ENCODE data around the gene HSP90AB1. TPM values are rescaled to one million over a fixed set of nuclear protein-coding genes. Genes with fewer than 3 reads are reported as not detected.

HSP90AB1 gene
- total and polyA plus RNA-seq, 2 experiments from 2014 or later: 440 to 891 TPM

DNA sequence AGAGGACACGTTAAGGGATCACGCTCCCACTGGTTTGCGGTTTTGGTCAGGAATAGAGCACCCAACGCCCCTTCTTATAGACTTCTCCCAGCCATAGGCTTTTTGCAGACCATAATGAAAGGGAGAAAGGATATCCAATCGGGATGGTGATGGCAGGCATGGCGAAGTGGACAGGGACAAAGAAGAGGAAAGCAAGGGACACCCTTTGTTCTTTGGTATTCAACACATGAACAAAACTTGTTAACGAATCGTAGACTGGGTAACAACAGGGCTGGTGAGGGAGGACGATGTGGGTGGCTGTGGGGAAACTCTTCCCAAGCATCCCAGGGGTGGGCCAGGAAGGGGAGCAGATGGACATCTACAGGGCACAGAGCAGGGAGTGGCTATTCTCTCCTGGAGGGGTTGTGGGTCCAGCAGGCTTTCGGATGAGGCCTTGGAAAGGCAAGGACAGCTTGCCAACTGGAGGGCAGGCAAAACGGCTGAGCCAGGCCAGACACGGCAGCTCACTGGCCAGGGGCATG is 1.4 kb upstream of the HSP90AB1 start:
- WGBS (ENCODE audit: low lambda C conversion rate, missing lambda C conversion rate): 80% methylated on average over 12 of the region's 12 CpGs
- peaks cover 34% of the 10 kb centered on the region for H4K20me1 ChIP-seq (ENCODE audit: insufficient read depth, poor library complexity, severe bottlenecking)
- H3K9me2 ChIP-seq (replicated peaks; ENCODE audit: insufficient read depth): no peaks in the 10 kb centered on the region
- TF ChIP-seq, protein P1, sequence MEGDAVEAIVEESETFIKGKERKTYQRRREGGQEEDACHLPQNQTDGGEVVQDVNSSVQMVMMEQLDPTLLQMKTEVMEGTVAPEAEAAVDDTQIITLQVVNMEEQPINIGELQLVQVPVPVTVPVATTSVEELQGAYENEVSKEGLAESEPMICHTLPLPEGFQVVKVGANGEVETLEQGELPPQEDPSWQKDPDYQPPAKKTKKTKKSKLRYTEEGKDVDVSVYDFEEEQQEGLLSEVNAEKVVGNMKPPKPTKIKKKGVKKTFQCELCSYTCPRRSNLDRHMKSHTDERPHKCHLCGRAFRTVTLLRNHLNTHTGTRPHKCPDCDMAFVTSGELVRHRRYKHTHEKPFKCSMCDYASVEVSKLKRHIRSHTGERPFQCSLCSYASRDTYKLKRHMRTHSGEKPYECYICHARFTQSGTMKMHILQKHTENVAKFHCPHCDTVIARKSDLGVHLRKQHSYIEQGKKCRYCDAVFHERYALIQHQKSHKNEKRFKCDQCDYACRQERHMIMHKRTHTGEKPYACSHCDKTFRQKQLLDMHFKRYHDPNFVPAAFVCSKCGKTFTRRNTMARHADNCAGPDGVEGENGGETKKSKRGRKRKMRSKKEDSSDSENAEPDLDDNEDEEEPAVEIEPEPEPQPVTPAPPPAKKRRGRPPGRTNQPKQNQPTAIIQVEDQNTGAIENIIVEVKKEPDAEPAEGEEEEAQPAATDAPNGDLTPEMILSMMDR (IDR thresholded peaks at IDR 0.05; ENCODE audit: poor library complexity): no peak
- TF ChIP-seq EZH2 (IDR thresholded peaks at IDR 0.05; ENCODE audit: borderline replicate concordance) (no peak), EZH2phosphoT487 (IDR thresholded peaks at IDR 0.05; ENCODE audit: low read depth, severe bottlenecking, unreplicated experiment) (no peak)
- H3K27me3 ChIP-seq: no peaks in the 10 kb centered on the region
- H3K9me3 ChIP-seq (ENCODE audit: low read depth): no peaks in the 10 kb centered on the region
- H3K4me1 ChIP-seq (ENCODE audit: insufficient read depth): peaks cover 16% of the 10 kb centered on the region
- H2AFZ ChIP-seq: peak overlapping the region; percentile 88
- DNase-seq (ENCODE audit: low spot score): no peak
- peak overlapping the region; percentile 98 for H3K27ac ChIP-seq
- peaks cover 35% of the 10 kb centered on the region for H3K79me2 ChIP-seq
- no peaks in the 10 kb centered on the region for H3K36me3 ChIP-seq (replicated peaks; ENCODE audit: insufficient read depth, low read depth)
- peak overlapping the region; percentile 88 for H3K4me2 ChIP-seq
- peak overlapping the region; percentile 70 for H3K4me3 ChIP-seq

DNA sequence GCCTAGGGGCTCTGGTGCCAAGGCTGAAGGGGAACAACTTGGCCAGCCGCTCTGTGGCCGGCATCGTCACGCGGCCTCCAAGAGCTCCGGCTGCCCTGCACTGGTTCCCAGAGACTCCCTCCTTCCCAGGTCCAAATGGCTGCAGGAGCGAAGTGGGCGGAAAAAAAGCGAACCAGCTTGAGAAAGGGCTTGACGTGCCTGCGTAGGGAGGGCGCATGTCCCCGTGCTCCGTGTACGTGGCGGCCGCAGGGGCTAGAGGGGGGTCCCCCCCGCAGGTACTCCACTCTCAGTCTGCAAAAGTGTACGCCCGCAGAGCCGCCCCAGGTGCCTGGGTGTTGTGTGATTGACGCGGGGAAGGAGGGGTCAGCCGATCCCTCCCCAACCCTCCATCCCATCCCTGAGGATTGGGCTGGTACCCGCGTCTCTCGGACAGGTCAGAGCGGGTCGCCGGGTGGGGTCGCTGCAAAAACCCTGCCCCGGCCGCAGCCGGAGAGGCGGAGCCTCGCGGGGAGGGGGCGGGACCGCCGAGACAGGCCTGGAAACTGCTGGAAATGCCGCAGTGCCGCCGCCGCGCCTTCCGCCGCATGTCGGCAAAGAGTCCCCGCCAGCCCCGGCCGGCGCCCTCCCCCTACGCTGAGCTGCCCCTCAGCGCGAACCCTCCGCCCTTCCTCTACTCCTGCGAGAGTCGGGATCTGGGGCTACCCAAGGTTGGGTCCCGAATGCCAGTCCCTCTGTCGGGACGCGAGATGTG is 814 bp upstream of the HSP90AB1 start:
- H2AFZ ChIP-seq: peak overlapping the region; percentile 88
- no peaks in the 10 kb centered on the region for H3K27me3 ChIP-seq
- TF ChIP-seq, protein P1 (IDR thresholded peaks at IDR 0.05; ENCODE audit: poor library complexity): peak; percentile 48
- TF ChIP-seq EZH2 (IDR thresholded peaks at IDR 0.05; ENCODE audit: borderline replicate concordance): no peak
- H4K20me1 ChIP-seq (ENCODE audit: insufficient read depth, poor library complexity, severe bottlenecking): peaks cover 41% of the 10 kb centered on the region
- WGBS (ENCODE audit: low lambda C conversion rate, missing lambda C conversion rate): 2% methylated on average over 26 of the region's 62 CpGs
- H3K79me2 ChIP-seq: peaks cover 41% of the 10 kb centered on the region
- H3K9me3 ChIP-seq (ENCODE audit: low read depth): no peaks in the 10 kb centered on the region
- no peaks in the 10 kb centered on the region for H3K9me2 ChIP-seq (replicated peaks; ENCODE audit: insufficient read depth)
- H3K4me1 ChIP-seq (ENCODE audit: insufficient read depth): peaks cover 16% of the 10 kb centered on the region
- H3K4me3 ChIP-seq: peak overlapping the region; percentile 70
- H3K36me3 ChIP-seq (replicated peaks; ENCODE audit: insufficient read depth, low read depth): no peaks in the 10 kb centered on the region
- peak overlapping the region; percentile 98 for H3K27ac ChIP-seq
- H3K4me2 ChIP-seq: peak overlapping the region; percentile 88
- peak; percentile 92 for DNase-seq (ENCODE audit: low spot score)

DNA sequence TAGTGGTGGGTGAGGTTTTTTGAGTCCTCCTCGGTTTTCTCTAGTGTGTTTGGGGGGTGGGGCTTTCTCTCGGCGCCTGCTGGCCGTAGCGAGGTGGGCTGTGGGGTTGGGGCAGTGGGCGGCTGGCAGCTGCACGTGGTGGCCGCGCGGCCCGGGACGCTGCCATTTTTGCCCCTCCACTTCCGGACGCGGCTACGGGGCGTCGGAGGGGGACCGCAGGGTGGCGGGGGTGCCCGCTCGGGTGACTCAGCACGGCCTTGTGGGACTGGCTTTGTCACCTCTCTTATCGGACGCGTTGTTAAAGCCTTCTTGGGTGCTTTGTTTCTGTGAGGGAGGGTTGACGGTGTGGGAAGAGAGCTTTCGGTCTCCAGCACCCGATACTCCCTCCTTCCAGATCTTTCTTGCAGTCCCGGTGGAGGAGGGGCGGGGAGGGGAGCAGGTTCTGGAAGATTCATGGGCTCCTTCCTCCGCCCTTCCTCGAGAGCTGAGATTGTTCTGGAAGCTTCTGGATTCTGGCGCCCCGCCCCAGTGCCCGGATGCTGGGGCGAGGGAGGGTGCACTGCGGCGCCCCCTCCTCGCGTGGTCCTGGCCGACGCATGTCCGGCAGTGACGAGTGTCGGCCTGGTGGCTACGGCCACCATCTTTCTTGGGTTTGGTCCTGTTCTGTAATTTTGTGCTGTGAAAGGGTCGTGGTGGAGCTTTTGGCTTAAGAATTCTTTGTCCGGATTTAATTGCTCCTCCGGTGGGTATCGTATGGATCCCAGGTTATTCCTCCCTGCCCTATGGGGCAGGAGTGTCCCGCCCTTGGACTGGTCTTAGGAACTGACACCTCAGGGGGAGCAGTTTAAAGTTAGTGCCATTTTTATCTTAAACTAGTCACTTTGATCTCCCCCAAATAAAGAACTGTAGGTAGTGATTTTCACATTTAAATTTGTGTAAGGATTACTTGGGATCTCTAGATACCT is 719 bp downstream of the HSP90AB1 start:
- Histone ChIP-seq H3K79me2 (peaks cover 55% of the 10 kb centered on the region), H3K27ac (peak overlapping the region; percentile 97), H2AFZ (peak overlapping the region; percentile 22), H3K4me3 (peak overlapping the region; percentile 99), H3K36me3 (replicated peaks; ENCODE audit: insufficient read depth, low read depth) (no peaks in the 10 kb centered on the region), H3K4me2 (peak overlapping the region; percentile 88), H3K9me2 (replicated peaks; ENCODE audit: insufficient read depth) (no peaks in the 10 kb centered on the region), H3K4me1 (ENCODE audit: insufficient read depth) (peaks cover 16% of the 10 kb centered on the region), H3K9me3 (ENCODE audit: low read depth) (no peaks in the 10 kb centered on the region), H4K20me1 (ENCODE audit: insufficient read depth, poor library complexity, severe bottlenecking) (peaks cover 56% of the 10 kb centered on the region), H3K27me3 (no peaks in the 10 kb centered on the region)
- WGBS (ENCODE audit: low lambda C conversion rate, missing lambda C conversion rate): 2% methylated on average over 51 of the region's 52 CpGs
- TF ChIP-seq EZH2 (IDR thresholded peaks at IDR 0.05; ENCODE audit: borderline replicate concordance) (no peak), EZH2phosphoT487 (IDR thresholded peaks at IDR 0.05; ENCODE audit: low read depth, severe bottlenecking, unreplicated experiment) (no peak)
- TF ChIP-seq, protein P1 (IDR thresholded peaks at IDR 0.05; ENCODE audit: poor library complexity): no peak
- DNase-seq (ENCODE audit: low spot score): peak; percentile 81

All from hepatocyte (in vitro differentiated cells).